HG02970 (cell line): Measurements from ENCODE around the gene CHFR.
"Not testable (repeated sequence)": the region's sequence is repeated elsewhere in the genome, so short reads cannot be mapped to it uniquely, and the experiment has no call there.

Experiments
- ATAC-seq: cut with Tn5 transposase; IDR thresholded peaks from one replicate; pipeline ENCODE4 v1.9.1; 2021; ENCODE audit warnings: mild to moderate bottlenecking, moderate library complexity, moderate number of reproducible peaks; ENCODE audit not compliant: unreplicated experiment, low FRiP score

CHFR gene

DNA sequence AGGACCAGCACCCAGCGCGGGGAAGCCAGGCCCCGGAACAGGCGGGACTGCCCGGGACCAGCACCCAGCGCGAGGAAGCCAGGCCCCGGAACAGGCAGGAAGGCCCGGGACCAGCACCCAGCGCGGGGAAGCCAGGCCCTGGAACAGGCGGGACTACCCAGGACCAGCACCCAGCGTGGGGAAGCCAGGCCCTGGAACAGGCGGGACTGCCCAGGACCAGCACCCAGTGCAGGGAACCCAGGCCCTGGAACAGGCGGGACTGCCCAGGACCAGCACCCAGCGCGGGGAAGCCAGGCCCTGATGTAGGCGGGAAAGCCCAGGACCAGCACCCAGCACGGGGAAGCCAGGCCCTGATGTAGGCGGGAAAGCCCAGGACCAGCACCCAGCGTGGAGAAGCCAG, 12.8 kb downstream of the CHFR start:
- not testable (repeated sequence) for ATAC-seq

DNA sequence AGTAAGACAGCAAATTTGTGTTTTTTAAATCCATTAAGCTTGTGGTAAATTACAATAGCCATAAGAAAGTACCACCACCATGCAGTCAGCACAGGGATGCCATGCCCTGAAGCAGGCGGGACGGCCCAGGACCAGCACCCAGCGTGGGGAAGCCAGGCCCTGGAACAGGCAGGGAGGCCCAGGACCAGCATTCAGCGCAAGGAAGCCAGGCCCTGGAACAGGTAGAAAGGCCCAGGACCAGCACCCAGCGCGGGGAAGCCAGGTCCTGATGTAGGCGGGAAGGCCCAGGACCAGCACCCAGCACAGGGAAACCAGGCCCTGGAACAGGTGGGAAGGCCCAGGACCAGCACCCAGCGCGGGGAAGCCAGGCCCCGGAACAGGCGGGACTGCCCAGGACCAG, 13.2 kb downstream of the CHFR start:
- ATAC-seq = no peak

DNA sequence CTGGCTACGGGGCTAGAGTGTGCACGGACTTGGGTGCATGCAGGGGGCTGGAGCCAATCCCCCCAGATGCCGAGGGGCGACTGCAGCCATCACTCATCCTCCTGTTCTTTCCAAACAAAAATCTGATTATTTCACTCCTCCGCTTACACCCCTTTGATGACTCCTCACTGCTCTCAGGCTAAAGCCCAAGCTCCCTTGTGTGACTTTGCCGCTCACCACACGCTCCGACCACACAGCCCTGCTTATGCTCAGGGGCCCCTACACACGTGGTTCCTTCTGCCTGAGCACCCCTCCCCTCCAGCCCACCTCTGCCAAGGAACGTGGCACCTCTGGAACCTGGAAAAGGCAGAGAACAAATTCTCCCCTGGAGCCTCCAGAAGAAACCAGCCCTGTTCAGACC, 13.7 kb downstream of the CHFR start:
- no peak for ATAC-seq

DNA sequence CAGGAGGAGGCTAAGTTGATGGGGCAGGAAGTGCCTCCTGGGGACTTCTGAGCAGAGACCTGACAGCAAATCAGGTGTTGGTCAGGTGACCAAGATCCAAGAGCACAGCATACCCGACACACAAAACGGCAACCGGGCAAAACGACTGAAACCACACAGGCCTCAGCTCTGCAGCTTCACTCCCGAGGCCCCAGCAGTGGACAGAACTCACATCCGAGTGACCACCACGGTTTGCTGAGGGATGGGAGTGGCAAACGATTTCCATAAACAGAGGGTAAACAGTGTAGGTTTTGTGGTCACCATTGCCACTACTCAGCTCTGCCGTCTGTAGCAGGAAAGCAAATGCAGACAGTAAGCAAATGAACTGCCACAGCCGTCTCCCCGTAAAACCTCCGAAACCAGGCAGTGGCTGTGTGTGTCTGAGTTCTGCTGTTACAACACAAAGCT, 14.4 kb downstream of the CHFR start:
- no peak for ATAC-seq

DNA sequence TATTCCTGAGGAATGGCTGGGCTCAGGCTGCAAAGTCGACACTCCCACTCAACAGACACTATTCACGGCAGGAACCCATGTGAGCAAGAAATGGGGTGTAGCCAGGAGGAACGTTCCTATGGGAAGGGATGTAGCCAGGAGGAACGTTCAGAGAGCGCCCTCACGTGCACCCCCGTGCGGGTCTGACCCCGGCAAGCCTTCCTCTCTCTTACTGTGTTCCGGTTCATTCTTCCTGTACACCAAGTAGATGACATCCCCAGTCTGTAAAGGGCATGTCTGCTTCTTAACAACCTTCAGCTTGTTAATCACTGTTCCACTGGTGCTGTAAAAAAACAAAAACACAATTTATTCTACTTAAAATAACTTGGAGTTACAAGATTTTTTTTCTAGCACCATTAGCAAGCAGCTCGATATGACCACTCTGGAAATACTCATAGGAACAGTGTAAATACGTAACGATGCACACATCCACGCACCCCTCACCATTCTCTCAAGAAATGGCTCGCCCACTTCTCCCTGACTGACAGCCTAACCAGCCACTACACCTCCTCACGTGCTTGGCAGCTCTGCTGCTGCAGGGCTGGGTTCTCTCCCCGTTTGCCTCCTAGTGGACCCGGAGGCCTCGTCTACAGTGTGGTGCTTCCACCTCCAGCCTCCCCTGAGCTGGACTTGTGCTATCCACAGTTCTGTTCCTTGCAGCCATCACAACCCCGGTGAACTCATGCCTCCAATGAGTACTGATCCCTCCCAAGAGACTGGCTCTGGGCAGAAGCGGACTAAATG, 15.1 kb downstream of the CHFR start:
- ATAC-seq = no peak

DNA sequence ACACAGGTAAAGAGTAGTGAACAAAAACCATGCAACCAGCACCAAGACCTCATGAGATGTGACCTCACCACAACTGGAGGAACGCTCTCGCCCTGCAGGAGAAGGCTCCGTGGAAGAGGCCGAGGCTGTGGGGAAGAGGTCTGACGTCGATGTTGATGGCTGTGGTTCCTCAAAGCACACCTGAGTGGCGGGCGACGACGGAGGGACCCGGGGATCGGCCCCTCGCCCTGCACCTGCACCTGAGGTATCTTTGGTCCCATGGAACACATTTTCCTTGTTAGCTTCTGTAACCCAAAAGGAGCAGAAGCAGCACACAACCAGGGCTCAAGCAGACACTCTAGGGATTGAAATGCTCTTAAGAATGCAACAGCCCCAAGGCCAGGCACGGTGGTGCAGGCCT, 17.9 kb downstream of the CHFR start:
- ATAC-seq = no peak

DNA sequence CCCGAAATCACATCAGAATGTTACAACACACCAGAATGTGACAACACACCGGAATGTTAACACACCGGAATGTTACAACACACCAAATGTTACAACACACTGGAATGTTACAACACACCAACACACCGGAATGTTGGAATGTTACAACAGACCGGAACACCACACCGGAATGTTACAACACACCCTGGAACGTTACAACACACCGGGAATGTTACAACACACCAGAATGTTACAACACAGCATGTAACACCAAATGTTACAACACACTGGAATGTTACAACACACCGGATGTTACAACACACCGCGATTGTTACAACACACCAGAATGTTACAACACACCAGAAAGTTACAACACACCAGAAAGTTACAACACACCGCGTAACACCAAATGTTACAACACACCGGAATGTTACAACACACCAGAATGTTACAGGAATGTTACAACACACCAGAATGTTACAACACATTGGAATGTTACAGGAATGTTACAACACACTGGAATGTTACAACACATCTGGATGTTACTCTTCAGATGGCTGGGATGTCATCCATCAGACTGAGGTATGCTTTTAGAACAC, 21.1 kb downstream of the CHFR start:
- ATAC-seq = no peak

DNA sequence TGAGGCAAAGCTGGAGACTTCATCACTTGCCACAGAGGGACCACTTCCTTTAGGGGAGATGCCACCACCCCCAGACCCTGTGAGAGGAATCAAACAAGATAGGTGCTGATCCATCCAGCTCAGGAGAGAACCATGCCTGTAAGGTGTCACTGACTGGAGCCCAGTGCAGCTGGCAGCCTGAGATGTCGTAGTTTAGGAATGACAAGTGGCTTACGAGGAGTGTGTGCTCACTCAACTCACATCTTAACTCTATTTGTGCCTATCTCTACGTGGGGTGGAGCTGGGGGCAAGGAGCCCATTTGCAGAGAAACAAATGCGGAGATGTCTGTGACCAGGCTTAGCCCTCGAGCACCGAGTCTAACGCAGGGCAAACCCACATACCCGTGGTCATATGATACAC, 25.8 kb downstream of the CHFR start:
- ATAC-seq = no peak

DNA sequence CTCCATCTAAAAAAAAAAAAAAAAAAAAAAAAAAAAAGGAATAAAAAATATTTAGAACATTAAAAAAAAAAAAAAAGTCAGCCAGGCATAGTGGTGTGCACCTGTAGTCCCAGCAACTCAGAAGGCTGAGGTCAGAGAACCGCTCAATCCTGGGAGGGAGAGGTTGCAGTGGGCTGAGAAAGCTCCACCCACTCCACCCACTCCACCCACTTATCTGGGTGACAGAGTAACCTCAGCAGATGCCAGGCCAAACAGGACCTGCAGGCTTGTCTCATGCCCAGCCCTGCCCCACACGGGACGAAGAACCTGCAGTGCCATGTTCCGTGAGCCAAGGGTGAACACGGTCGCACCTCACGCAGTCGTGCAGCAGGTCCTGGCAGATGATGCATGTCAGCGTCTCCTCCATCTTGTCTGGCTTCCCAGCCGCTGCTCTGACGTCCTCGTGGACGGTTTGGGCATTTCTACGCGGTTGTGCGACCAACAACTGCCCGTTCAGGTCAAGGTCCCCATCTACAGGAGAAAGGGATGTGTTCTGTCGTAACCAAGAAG, 28.6 kb downstream of the CHFR start:
- ATAC-seq = no peak

DNA sequence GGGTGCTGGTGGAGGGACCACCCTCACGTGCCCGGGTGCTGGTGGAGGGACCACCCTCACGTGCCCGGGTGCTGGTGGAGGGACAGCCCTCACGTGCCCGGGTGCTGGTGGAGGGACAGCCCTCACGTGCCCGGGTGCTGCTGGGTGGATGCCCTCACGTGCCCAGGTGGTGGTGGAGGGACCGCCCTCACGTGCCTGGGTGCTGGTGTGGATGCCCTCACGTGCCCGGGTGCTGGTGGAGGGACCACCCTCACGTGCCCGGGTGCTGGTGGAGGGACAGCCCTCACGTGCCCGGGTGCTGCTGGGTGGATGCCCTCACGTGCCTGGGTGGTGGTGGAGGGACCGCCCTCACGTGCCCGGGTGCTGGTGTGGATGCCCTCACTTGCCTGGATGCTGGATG, 30.4 kb downstream of the CHFR start:
- not testable (repeated sequence) for ATAC-seq

DNA sequence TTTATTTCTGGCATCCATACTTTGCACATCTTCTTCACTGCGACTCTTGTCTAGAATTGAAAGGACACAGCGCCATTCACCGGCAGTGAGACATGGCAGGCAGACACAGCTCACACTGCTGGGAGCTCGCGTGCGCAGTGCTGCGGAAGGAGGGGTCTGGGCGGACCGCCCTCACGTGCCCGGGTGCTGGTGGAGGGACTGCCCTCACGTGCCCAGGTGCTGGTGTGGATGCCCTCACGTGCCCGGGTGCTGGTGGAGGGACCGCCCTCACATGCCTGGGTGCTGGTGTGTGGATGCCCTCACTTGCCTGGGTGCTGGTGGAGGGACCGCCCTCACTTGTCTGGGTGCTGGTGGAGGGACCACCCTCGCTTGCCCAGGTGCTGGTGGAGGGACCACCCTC, 30.8 kb downstream of the CHFR start:
- ATAC-seq = no peak

DNA sequence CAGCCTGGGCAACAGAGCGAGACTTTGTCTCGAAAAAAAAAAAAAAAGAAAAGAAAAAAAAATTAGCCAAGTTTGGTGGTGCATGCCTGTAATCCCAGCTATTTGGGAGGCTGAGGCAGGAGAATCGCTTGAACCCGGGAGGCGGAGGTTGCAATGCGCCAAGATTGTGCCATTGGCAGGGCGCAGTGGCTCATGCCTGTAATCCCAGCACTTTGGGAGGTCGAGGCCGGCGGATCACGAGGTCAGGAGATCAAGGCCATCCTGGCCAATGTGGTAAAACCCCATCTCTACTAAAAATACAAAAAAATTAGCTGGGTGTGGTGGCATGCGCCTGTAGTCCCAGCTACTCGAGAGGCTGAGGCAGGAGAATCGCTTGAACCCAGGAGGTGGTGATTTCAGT, 32.2 kb downstream of the CHFR start:
- ATAC-seq = not testable (repeated sequence)

DNA sequence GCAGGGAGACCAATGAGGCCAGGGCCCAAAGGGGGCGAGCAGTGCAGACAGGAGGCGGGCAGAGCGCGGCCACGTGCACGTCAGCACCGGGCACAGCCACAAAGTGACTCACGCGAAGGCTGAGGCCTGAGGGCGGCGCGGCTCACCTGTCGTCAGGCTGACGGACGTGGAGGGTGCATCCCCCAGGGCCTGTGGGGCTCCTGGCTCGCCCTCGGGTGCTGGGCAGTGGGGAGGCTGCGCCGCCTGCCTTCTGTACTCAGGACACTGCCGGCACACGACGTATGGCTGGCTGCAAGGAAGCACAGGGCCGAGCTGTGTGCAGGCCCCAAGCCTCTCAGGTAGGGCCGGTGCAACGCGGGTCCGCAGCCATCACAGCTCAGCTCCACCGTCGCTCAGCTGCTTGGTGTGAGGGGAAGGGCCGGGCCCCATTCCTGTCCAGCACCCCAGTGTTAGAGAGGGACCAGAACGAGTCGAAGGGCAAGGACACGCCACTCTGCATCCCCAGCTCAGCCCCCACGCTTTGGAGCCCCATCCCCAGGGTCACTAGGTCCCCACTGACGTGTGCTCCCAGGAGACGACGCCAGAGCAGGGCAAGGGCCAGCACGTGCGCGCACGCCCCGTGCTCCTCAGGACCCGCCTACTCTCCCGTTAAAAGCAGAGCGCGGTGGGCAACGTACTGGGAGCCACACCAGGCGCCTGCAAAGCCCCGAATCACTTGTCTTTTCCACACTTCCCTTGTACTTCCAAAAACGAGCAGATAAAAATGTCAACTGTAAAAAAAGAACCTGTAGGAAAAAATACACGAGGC, 33.9 kb downstream of the CHFR start:
- no peak for ATAC-seq

DNA sequence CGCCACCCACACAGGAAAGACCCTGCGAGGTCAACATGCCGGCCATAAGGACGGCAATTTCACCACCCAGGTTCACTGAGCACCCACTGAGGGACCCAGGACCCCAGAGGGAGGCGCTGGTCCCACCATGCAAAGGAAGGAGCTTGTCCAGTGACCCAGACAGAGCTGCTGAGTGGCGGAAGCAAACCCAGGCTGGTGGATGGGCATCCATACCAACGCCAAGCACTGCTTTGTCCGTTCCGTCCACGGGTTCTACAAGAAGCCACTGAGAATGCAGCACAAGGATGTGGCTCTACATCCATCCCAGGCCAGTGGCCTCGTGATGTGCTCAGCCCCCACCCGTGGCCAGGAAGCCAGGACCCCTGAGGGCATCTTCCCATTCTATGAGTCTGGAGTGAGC, 34.9 kb downstream of the CHFR start:
- no peak for ATAC-seq

DNA sequence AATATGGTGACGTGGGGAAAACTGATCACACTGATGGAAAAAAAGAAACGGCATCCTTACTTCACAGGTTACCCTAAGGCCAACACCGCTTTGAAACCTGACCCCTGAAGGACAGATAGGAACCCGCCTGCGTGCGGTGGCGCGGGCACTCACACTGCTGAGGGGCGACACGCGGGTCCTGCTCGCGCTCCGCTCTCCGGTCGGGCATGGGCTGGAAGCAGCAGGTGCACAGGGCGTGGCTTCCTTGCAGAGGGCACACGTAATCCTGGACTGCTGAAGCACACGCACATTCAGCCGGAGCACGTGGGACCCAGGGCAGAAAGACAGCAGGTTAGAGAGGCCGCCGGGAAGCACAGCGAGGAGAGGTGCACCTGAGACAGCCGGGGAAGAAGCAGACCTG, 35.9 kb downstream of the CHFR start:
- no peak for ATAC-seq

DNA sequence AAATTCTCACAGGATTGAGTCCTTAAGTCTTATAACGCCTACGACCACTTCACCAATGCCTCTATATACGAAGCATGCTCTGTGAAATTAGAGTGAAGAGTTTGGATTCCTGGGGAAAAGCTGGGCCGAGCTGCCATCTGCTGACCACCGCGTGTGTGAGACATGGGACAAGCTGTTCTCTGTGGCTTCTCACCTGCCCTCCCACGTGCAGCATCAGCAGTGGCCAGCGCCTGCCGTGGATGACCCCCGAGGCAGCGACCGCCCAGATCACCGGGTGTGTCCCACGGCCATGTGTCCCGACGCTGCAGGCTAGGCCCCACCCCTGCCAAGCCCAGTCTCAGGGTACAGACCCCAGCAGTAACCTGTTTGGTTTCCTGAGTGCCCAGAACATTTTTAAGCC, 37.1 kb downstream of the CHFR start:
- ATAC-seq = no peak

DNA sequence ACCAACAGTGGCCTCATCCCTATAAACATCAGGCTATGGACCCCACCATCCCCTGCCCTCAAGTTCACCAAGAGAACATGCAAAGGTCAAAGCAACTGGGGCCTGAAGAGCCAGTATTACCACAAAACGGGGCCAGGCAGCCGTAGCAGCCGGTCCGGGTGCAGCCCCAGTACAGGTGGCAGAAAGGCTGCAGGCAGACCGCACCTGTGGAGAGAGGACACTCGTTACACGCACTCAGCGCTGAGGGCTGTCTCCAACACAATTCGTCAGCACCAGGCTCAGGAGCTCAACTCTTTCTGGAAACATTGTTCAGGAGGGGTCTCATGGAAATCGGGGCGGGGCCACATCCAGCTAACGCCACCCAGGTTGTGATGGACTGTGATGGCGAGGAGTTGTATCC, 38.9 kb downstream of the CHFR start:
- ATAC-seq = no peak

DNA sequence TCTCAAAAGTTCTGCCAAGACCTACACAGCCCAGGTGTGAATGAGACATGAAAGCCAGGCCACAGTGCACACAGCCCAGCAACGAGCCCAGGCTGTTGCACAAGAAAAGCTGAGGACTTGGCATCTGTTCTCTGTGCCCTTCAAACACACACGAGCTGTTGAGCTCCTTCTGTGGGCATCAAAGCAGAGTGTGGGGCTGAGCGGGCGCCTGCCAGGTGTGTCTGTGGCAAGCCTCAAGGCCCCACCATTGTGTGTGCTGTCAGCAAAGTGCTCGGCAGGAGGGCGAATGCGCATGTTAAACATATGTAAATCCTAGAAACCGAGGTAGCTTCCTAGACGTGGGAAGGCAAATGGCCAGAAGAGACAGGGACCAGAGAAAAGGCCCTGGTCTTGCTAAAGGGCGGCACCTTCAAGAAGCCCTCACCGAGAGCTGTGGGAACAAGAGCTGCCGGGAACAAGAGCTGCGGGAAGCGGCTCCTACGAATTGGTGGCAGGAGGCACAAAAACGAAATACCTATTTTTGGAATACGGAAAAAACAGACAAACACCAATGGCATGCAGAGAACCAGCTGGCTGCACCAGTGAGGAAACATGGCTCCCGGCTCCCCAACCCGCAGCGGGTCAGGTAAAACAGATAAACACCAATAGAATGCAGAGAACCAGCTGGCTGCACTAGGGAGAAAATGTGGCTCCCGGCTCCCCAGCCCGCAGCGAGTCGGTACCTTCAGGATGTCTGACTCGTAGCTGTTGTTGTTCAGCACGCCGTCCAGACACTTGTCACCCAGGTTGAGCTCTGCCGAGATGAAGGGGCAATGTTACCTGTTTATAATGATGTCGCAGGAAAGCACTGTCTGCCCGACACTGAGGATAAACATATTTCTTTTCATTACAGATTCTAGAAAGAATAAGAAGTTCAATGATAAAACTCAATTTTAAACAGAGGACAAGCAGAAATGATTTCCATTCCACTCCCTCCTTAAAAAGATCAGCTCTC, 39.7 kb downstream of the CHFR start:
- no peak for ATAC-seq

DNA sequence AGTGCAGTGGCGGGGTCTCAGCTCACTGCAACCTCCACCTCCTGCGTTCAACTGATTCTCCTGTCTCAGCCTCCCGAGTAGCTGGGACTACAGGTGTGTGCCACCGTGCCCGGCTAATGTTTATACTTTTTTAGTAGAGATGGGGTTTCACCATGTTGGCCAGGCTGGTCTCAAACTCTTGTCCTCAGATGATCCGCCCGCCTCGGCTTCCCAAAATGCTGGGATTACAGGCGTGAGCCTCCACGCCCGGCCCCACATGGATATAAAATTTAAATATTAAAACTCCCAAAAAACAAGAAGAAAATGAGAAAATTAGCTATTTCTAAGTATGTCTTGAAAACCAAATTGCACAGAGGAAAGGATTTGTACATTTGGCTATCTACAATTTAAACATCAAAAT, 42.7 kb downstream of the CHFR start:
- ATAC-seq = not testable (repeated sequence)

DNA sequence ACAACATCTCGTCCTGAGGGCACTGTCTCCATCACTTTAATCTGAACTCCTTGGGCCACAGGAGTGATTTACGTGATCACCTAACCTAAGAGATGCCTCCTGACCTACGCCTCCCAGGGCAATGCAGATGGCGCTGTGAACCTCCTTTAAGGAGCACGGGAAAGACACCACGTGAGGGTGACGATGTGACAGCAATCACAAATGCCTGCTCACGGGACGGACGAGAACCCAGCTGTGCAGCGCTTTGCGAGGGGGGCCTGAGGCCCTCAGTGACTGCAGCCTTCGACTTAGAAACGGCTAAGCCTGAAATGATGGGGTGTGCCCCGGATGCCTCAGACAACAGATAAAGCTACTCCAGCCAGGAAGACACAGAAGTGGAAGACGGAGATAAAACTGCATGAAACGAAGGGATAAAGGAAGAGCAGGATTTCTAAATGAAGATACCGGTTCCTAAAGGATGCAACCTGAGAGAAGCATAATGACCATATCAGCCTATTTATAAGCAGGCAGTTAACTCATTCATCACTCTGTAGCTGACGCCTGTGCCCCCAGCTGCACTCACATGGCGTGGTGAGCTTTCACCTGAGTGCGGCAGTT, 44.9 kb downstream of the CHFR start:
- ATAC-seq = no peak
